ENCODE results near the gene NCAPD3. TPM values are rescaled to one million over a fixed set of nuclear protein-coding genes. Genes with fewer than 3 reads are reported as not detected.

NCAPD3 gene
- total and polyA plus RNA-seq, 4 donors, result 14.1 to 35.4 (median 24.2) TPM

- Histone ChIP-seq H3K9me3 (ENCODE audit: control insufficient read depth in 4 of 4, low read length in 3 of 4) (peaks cover 0 to 5% (median under 1%) of the 10 kb centered on the region in 4 donors), H3K4me1 (ENCODE audit: control insufficient read depth in 4 of 4, insufficient read depth in 4 of 4, low read length in 3 of 4) (peaks cover 0 to 3% (median 0%) of the 10 kb centered on the region in 4 donors), H3K27me3 (ENCODE audit: control insufficient read depth in 4 of 4, insufficient read depth in 4 of 4, low read length in 3 of 4) (no peaks in the 10 kb centered on the region), H3K4me3 (ENCODE audit: low read depth in 1 of 3, low read length in 3 of 3) (no peak overlapping the region), H3K27ac (ENCODE audit: low read depth in 1 of 2, low read length in 2 of 2) (no peak overlapping the region), H3K36me3 (ENCODE audit: control insufficient read depth in 4 of 4, insufficient read depth in 3 of 4, low read depth in 1 of 4, low read length in 3 of 4) (no peaks in the 10 kb centered on the region), H3K9ac (ENCODE audit: low read depth in 1 of 2, low read length in 2 of 2) (no peak overlapping the region)
- TF ChIP-seq MAX (IDR thresholded peaks at IDR 0.05), result no peak
- no peak for TF ChIP-seq RXRA (IDR thresholded peaks at IDR 0.05)
- TF ChIP-seq ZBTB33 (IDR thresholded peaks at IDR 0.05), result no peak
- no peak for TF ChIP-seq FOXA2 (IDR thresholded peaks at IDR 0.05)
- no peak for TF ChIP-seq YY1 (IDR thresholded peaks at IDR 0.05)
- no peak for TF ChIP-seq EGR1 (IDR thresholded peaks at IDR 0.05; ENCODE audit: low read depth in 2 of 2)
- no peak for TF ChIP-seq JUND (IDR thresholded peaks at IDR 0.05)
- TF ChIP-seq TAF1 (conservative IDR thresholded peaks at IDR 0.05), result no peak
- no peak for TF ChIP-seq REST (IDR thresholded peaks at IDR 0.05)
- TF ChIP-seq SP1 (IDR thresholded peaks at IDR 0.05), result no peak
- TF ChIP-seq HNF4A (conservative IDR thresholded peaks at IDR 0.05), result no peak
- no peak for TF ChIP-seq ATF3 (IDR thresholded peaks at IDR 0.05)
- TF ChIP-seq CTCF (IDR thresholded peaks at IDR 0.05; ENCODE audit: low read depth, low read length, missing input control), result no peak
- TF ChIP-seq FOXA1 (IDR thresholded peaks at IDR 0.05), result no peak
- no peak for TF ChIP-seq RAD21 (IDR thresholded peaks at IDR 0.05)
- TF ChIP-seq NR2F2 (IDR thresholded peaks at IDR 0.05), result no peak
- no peak for TF ChIP-seq GABPA (IDR thresholded peaks at IDR 0.05 in 1 of 2, conservative IDR thresholded peaks at IDR 0.05 in 1 of 2)
- TF ChIP-seq HNF4G (IDR thresholded peaks at IDR 0.05), result no peak
- no peak for DNase-seq (ENCODE audit: low spot score)
- whole genome bisulfite sequencing, result 89% methylated on average over 1 of the region's 1 CpG
These were observed 97.4 kb downstream of the NCAPD3 start for GRCh38 chr11:134126217-134126822.

All from liver (tissue), 9 donors.